Right lobe of liver (tissue), 4 donors: ENCODE data around the gene NDE1.

Experiments
- POLR2A ChIP-seq: fragments of 450-650 bp; IDR thresholded peaks from one replicate; pipeline ENCODE4 v1.6.1; 2017; ENCODE audit warnings: antibody characterized with exemption, mild to moderate bottlenecking
- TF ChIP-seq, protein P1 (sequence below), 4 donors: fragments of 200-600 bp in 3 of 4; fragments of 450-650 bp in 1 of 4; IDR thresholded peaks; one replicate each; pipeline versions ENCODE4 v1.5.1 to v1.8.0; 2016 to 2022; ENCODE audit warnings: antibody characterized with exemption in 4 of 4, mild to moderate bottlenecking in 2 of 4
- donor health status: DM: no; HTN: no; CAD: no.
- donor health status: DM: no; HTN: no; CAD: no.
- donor health status: DM: no; HTN: yes; CAD: no.

DNA sequence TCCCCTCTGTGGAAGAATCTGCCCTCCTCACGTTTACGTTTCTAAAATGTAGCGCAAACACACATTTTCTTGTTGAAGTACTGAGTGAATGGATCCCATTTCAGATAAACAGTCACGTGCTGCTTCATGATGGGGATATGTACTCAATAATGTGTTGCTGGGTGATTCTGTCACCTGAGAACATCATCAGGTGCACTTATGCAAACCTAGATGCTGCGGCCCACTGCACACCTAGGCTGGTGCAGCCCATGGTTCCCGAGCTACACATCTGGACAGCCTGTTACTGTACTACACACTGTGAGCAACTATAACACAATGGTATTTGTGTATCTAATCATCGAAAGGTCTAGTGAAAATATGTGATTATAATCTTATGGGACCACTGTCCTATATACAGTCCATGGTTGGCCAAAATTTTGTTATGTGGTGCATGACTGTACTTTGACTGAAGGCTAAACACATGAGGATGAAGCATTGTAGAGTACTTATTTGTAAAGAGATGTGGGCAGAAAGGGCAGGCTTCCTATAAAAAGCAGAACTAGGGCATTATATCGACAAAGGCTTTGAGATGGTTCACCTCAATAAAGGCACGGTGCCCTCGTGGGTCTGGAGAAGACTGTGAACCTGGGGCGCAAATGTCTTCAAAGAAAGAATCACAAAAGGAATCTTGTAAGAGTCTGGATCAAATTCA lies 33.4 kb upstream of the NDE1 start:
- TF ChIP-seq, protein P1, sequence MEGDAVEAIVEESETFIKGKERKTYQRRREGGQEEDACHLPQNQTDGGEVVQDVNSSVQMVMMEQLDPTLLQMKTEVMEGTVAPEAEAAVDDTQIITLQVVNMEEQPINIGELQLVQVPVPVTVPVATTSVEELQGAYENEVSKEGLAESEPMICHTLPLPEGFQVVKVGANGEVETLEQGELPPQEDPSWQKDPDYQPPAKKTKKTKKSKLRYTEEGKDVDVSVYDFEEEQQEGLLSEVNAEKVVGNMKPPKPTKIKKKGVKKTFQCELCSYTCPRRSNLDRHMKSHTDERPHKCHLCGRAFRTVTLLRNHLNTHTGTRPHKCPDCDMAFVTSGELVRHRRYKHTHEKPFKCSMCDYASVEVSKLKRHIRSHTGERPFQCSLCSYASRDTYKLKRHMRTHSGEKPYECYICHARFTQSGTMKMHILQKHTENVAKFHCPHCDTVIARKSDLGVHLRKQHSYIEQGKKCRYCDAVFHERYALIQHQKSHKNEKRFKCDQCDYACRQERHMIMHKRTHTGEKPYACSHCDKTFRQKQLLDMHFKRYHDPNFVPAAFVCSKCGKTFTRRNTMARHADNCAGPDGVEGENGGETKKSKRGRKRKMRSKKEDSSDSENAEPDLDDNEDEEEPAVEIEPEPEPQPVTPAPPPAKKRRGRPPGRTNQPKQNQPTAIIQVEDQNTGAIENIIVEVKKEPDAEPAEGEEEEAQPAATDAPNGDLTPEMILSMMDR (IDR thresholded peaks at IDR 0.05): no peak
- no peak for TF ChIP-seq POLR2A
